Placental pericyte (primary cell): ENCODE data around the gene MRFAP1. TPM values are rescaled to one million over a fixed set of nuclear protein-coding genes. Genes with fewer than 3 reads are reported as not detected.

Source experiments
- total RNA-seq: library from RNA; depleted of rRNA; stranded (reverse); fragments of >200 nt; gene quantifications from 2 replicates; pipeline ENCODE4 v1.2.3, GENCODE V29; 2012

Gene MRFAP1
- total RNA-seq: 112 and 151 TPM in 2 replicates

DNA sequence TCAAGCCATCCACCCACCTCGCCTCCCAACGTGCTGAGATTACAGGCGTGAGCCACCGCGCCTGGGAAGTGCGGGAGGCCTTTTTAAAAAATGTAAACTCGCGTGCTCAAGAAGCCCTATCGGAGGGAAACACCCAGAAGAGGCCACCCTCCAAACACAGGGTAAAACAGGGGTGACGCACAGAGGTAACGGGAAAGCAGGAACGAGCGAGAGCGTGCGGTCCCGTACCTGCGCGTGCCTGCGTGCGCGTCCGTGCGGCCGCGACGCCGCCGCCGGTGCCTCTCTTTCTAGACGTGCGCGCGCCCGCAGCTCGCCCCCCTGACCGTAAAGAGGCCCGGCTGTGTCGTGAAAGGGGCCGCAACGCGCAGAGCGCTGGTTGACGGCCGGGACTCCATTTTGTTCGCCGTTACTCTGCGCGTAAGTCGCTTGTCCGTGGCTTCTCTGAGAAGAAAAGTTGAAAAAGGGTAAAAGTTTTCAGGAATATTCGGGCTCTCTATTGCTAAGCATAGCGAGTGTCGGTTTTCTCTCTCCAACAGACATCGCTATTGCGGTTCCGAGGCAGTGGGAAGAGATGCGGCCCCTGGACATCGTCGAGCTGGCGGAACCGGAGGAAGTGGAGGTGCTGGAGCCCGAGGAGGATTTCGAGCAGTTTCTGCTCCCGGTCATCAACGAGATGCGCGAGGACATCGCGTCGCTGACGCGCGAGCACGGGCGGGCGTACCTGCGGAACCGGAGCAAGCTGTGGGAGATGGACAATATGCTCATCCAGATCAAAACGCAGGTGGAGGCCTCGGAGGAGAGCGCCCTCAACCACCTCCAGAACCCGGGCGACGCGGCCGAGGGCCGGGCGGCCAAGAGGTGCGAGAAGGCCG, at the start of gene MRFAP1:
MRFAP1 (plus strand) TSS at position 394 of the 872 bp plus-strand sequence; CDS start at position 572, 178 bp downstream.

Other genes with a start within 250 kb of the MRFAP1 start
- gene PPP2R2C, start 168.1 kb upstream of the MRFAP1 start, total RNA-seq: under 0.01 TPM in 1 of 2 replicates, not detected in the other
- 20.9 and 36.1 TPM in 2 replicates for gene MAN2B2, start 65.5 kb upstream of the MRFAP1 start, total RNA-seq
- not detected in 2 replicates for gene S100P, start 53.2 kb downstream of the MRFAP1 start, total RNA-seq
- 29.9 and 36.1 TPM in 2 replicates for gene MRFAP1L1, start 69.2 kb downstream of the MRFAP1 start, total RNA-seq
- gene BLOC1S4, start 75.5 kb downstream of the MRFAP1 start, total RNA-seq: 11.8 and 18.2 TPM in 2 replicates
- 16.2 and 21.5 TPM in 2 replicates for gene KIAA0232, start 142.0 kb downstream of the MRFAP1 start, total RNA-seq